Measurements from ENCODE around the gene MSLN. TPM values are rescaled to one million over a fixed set of nuclear protein-coding genes. Genes with fewer than 3 reads are reported as not detected.

MSLN gene
- total RNA-seq (2016; rRNA removed; fragmentation: Illumina TruSeq; extraction: Trizol) (0.72 and 2.0 TPM in 2 replicates), polyA plus RNA-seq (2011; rRNA removed) (2.3 and 3.0 TPM in 2 replicates), polyA minus RNA-seq (2011; rRNA and poly(A)+ RNA removed; ENCODE audit: low replicate concordance) (1.2 and 15.6 TPM in 2 replicates), Bru-seq, nascent RNA (percentile 31 among the genes with signal in this experiment), BruChase-seq, experiment 1, labeled RNA remaining after a 6-hour chase (percentile 31 among the genes with signal in this experiment), BruChase-seq, experiment 2, labeled RNA remaining after a 2-hour chase (percentile 29 among the genes with signal in this experiment)
- total RNA-seq (2016; cell fraction: cytosol; rRNA removed; fragmentation: Illumina TruSeq; extraction: Trizol; ENCODE audit: low read depth), result 0.30 TPM in 1 of 2 replicates, not detected in the other
- 1.2 and 2.1 TPM in 2 replicates for total RNA-seq (2016; cell fraction: insoluble cytoplasmic fraction; rRNA removed; fragmentation: Illumina TruSeq; extraction: Trizol)
- total RNA-seq (2016; cell fraction: membrane; rRNA removed; fragmentation: Illumina TruSeq; extraction: Trizol), result 0.31 and 0.38 TPM in 2 replicates
- 1.1 and 2.5 TPM in 2 replicates for total RNA-seq (2016; cell fraction: nucleus; rRNA removed; fragmentation: Illumina TruSeq; extraction: Trizol)
- 1.1 and 1.5 TPM in 2 replicates for polyA plus RNA-seq (2011; cell fraction: cytosol; rRNA removed)
- 3.7 and 5.0 TPM in 2 replicates for polyA plus RNA-seq (2011; cell fraction: nucleus; rRNA removed)
- polyA plus RNA-seq (2012), result 3.0 and 3.9 TPM in 2 replicates
- 0.34 and 0.49 TPM in 2 replicates for polyA plus RNA-seq (2016; cell fraction: cytosol; fragmentation: Illumina TruSeq; extraction: Trizol; ENCODE audit: low read depth)
- 0.61 and 0.67 TPM in 2 replicates for polyA plus RNA-seq (2016; cell fraction: insoluble cytoplasmic fraction; fragmentation: Illumina TruSeq; extraction: Trizol; ENCODE audit: low read depth)
- 0.44 and 0.46 TPM in 2 replicates for polyA plus RNA-seq (2016; cell fraction: membrane; fragmentation: Illumina TruSeq; extraction: Trizol; ENCODE audit: low read depth)
- polyA plus RNA-seq (2016; cell fraction: nucleus; fragmentation: Illumina TruSeq; extraction: Trizol; ENCODE audit: insufficient read depth, low read depth), result 3.3 and 3.5 TPM in 2 replicates
- 0.79 and 1.8 TPM in 2 replicates for polyA minus RNA-seq (2011; cell fraction: cytosol; rRNA and poly(A)+ RNA removed)
- polyA minus RNA-seq (2011; cell fraction: nucleus; rRNA and poly(A)+ RNA removed), result 0.87 and 1.0 TPM in 2 replicates
- long read RNA-seq, experiment 1, partial matches to known transcripts, result 1 of 6 reads
- long read RNA-seq, experiment 1, other reads (novel, unspliced or antisense), result 3 of 6 reads
- long read RNA-seq, experiment 2, transcript MSLN-207 (17 exons, 2,418 nt), result major isoform, 10 of 23 reads
- long read RNA-seq, experiment 2, partial matches to known transcripts, result 4 of 23 reads
- long read RNA-seq, experiment 2, other reads (novel, unspliced or antisense), result 8 of 23 reads

GRCh38 chr16:760545-761343, at the start of gene MSLN:
MSLN (plus strand) TSS chr16:760734; CDS start chr16:762681, 1,947 bp downstream.
- ATAC-seq, result peak; percentile 76
- no peak within 1 kb of the TSS for H2AFZ ChIP-seq (ENCODE audit: low read length)
- WGBS (ENCODE audit: low lambda C conversion rate), result 8% methylated on average over 11 of the region's 37 CpGs
- no peak for TF ChIP-seq NFKBIZ (CRISPR knock-in tag; IDR thresholded peaks at IDR 0.05)
- TF ChIP-seq ZBTB3 (CRISPR knock-in tag; IDR thresholded peaks at IDR 0.05; ENCODE audit: borderline replicate concordance, low read depth), result no peak
- TF ChIP-seq POLR2A (IDR thresholded peaks at IDR 0.05; ENCODE audit: insufficient read depth in 1 of 2, low read depth in 2 of 2, low read length in 2 of 2), result peak in 1 of 2 experiments; percentile 48; a peak in 1 of 4 replicates
- TF ChIP-seq PITX1 (CRISPR knock-in tag; IDR thresholded peaks at IDR 0.05), result 0 out of 2 replicates have a peak, but pooled peaks have one; percentile 47
- TF ChIP-seq ZFP91 (CRISPR knock-in tag; IDR thresholded peaks at IDR 0.05; ENCODE audit: borderline replicate concordance), result peak; percentile 49; the same call in 1 of the 2 replicates

More at GRCh38 chr16:760545-761343, at the start of gene MSLN:
- peak; percentile 61 for DNase-seq (ENCODE audit: low spot score)
- intact Hi-C loops (cut with micrococcal nuclease; ENCODE audit: unreplicated experiment), result no loop called here
- peak within 1 kb of the TSS; percentile 40 to 68 (median 41); a peak in 5 of 6 replicates for H3K4me3 ChIP-seq (replicated peaks in 1 of 3; ENCODE audit: insufficient read depth in 1 of 3, low read depth in 2 of 3, low read length in 3 of 3)
- peak within 1 kb of the TSS; percentile 84 for H3K4me2 ChIP-seq (ENCODE audit: low read depth, low read length)
- peak within 1 kb of the TSS; percentile 19; the same call in 1 of the 2 replicates for H3K9ac ChIP-seq (ENCODE audit: insufficient read depth, low read depth, low read length)
- no peaks in the 10 kb centered on the region for H3K79me2 ChIP-seq (ENCODE audit: insufficient read depth, low read length)
- H3K9me3 ChIP-seq (ENCODE audit: low read length), result no peaks in the 10 kb centered on the region
- POLR2A ChIA-PET, result interaction anchor here (0.8 to 2.0 kb wide), 14 partner anchors 9 to 66 kb away, joined by 3 to 18 read pairs (median 4); partner anchors contain the start of genes ANTKMT, CCDC78, CHTF18 and CIAO3
- in situ Hi-C loops (cut with HindIII; ENCODE audit: extremely low pct_ligation_motif_present, low pct_unique_long_range_greater_than_20kb), result no loop called here
- H4K20me1 ChIP-seq (ENCODE audit: insufficient read depth, low read length), result no peaks in the 10 kb centered on the region
- peaks cover 3 to 17% of the 10 kb centered on the region in 2 experiments; a peak in 4 of 5 replicates for H3K27me3 ChIP-seq (ENCODE audit: control insufficient read depth in 1 of 2, insufficient read depth in 2 of 2, low read length in 2 of 2)
- CTCF ChIA-PET (ENCODE audit: low intra/inter-chr PET ratio, low total read pairs), result no interaction called here
- no peak for FAIRE-seq
- H3K36me3 ChIP-seq (replicated peaks in 1 of 2; ENCODE audit: control insufficient read depth in 1 of 2, insufficient read depth in 2 of 2, low read length in 2 of 2), result no peaks in the 10 kb centered on the region
- H3K27ac ChIP-seq (ENCODE audit: extremely low read length, insufficient read depth, low read length), result no peak within 1 kb of the TSS
- BruUV-seq (replicated peaks), result TSS peak; percentile 50
- H3K4me1 ChIP-seq (ENCODE audit: insufficient read depth, low read length), result peaks cover 32% of the 10 kb centered on the region

Measured in HepG2 (cell line).